CD8-positive, alpha-beta memory T cell (primary cell): ENCODE results near the gene CCDC47. TPM values are rescaled to one million over a fixed set of nuclear protein-coding genes. Genes with fewer than 3 reads are reported as not detected.
A peak's percentile ranks its signal among the peaks of the same experiment; 100 is the strongest.

Experiments
- CTCF ChIA-PET: fragments of 350-600 bp; sonication (Branson Sonifier 250); formaldehyde crosslinking; loops from one replicate; lab custom pipeline; 2021; ENCODE audit warnings: antibody characterized with exemption; lab: Charles Lee
- POLR2A ChIA-PET: fragments of 350-600 bp; sonication (Branson Sonifier 250); formaldehyde crosslinking; loops from one replicate; lab custom pipeline; 2021; ENCODE audit warnings: antibody characterized with exemption; lab: Charles Lee
- DNase-seq, 5 donors: peaks; one replicate each; pipeline versions ENCODE4 v3.0.0 to v3.0.0-alpha.2; 2020 to 2022; ENCODE audit warnings: mixed read lengths in 1 of 5
- H3K27ac ChIP-seq: one replicate; pipeline ENCODE4 v1.7.0; 2013; ENCODE audit warnings: low read depth, mild to moderate bottlenecking, low read length, moderate library complexity
- H3K27me3 ChIP-seq: 2 replicates; pipeline ENCODE4 v1.7.0; 2013; ENCODE audit warnings: low read length, mild to moderate bottlenecking; ENCODE audit not compliant: insufficient read depth, poor library complexity, severe bottlenecking
- H3K36me3 ChIP-seq: 2 replicates; pipeline ENCODE4 v1.7.0; 2013; ENCODE audit warnings: mild to moderate bottlenecking, low read length, moderate library complexity; ENCODE audit not compliant: insufficient read depth
- H3K4me1 ChIP-seq: 2 replicates; pipeline ENCODE4 v1.7.0; 2013; ENCODE audit warnings: mild to moderate bottlenecking, low read length, moderate library complexity; ENCODE audit not compliant: insufficient read depth
- H3K4me3 ChIP-seq: 2 replicates; pipeline ENCODE4 v1.7.0; 2013; ENCODE audit warnings: mild to moderate bottlenecking, low read length
- H3K9me3 ChIP-seq: 2 replicates; pipeline ENCODE4 v1.7.0; 2013; ENCODE audit warnings: mild to moderate bottlenecking, low read length
- H3K27ac Mint-ChIP-seq, 8 donors: one replicate each; pipeline ENCODE4 v1.8.0; 2020 to 2021; ENCODE audit warnings: mixed read lengths in 8 of 8, mild to moderate bottlenecking in 6 of 8, inconsistent platforms in 3 of 8, moderate library complexity in 3 of 8
- H3K27me3 Mint-ChIP-seq, 2 donors: one replicate each; pipeline ENCODE4 v1.8.0; 2020 to 2021; ENCODE audit warnings: mixed read lengths in 2 of 2, mild to moderate bottlenecking in 1 of 2, moderate library complexity in 1 of 2
- H3K36me3 Mint-ChIP-seq, 3 donors: one replicate each; pipeline ENCODE4 v1.8.0; 2020 to 2021; ENCODE audit warnings: mixed read lengths in 3 of 3, inconsistent platforms in 1 of 3, mild to moderate bottlenecking in 1 of 3
- H3K4me1 Mint-ChIP-seq, 3 donors: one replicate each; pipeline ENCODE4 v1.8.0; 2020 to 2021; ENCODE audit warnings: mixed read lengths in 3 of 3, inconsistent platforms in 1 of 3, mild to moderate bottlenecking in 1 of 3
- H3K4me3 Mint-ChIP-seq, 7 donors: one replicate each; pipeline ENCODE4 v1.8.0; 2020 to 2021; ENCODE audit warnings: mixed read lengths in 7 of 7, mild to moderate bottlenecking in 6 of 7, moderate library complexity in 4 of 7, inconsistent platforms in 2 of 7
- H3K9me3 Mint-ChIP-seq, 5 donors: one replicate each; pipeline ENCODE4 v1.8.0; 2020 to 2022; ENCODE audit warnings: mixed read lengths in 5 of 5, mild to moderate bottlenecking in 3 of 5, moderate library complexity in 2 of 5, inconsistent platforms in 1 of 5
- polyA plus RNA-seq: library from polyadenylated mRNA; unstranded; fragments of 300-500 nt; fragmentation: Illumina TruSeq; gene quantifications from one replicate; pipeline ENCODE4 v1.2.3, GENCODE V29; 2021
- total RNA-seq, 2 experiments: library from RNA; stranded (reverse); gene quantifications; one replicate each; pipeline ENCODE4 v1.2.3, GENCODE V29; 2021

The CCDC47 gene
- total and polyA plus RNA-seq, 3 experiments from 2014 or later: 49.6 to 94.5 (median 93.0) TPM

GRCh38 chr17:63752707-63753106 lies 20.7 kb downstream of the CCDC47 start:
- peaks cover 8 to 15% (median 10%) of the 10 kb centered on the region in 3 donors for H3K4me1 Mint-ChIP-seq
- H3K36me3 Mint-ChIP-seq: peaks cover 0 to 72% (median 12%) of the 10 kb centered on the region in 3 donors
- H3K4me1 ChIP-seq: peaks cover 9% of the 10 kb centered on the region
- no peak overlapping the region for H3K4me3 Mint-ChIP-seq
- DNase-seq: no peak
- ChIA-PET POLR2A (interaction anchor here (1.2 kb wide), 1 partner anchor 21 kb away, joined by 3 read pairs; the partner anchor contains the start of gene CCDC47), CTCF (no interaction called here)
- no peak overlapping the region for H3K4me3 ChIP-seq
- peak overlapping the region in 1 of 8 donors; percentile 2 for H3K27ac Mint-ChIP-seq
- no peaks in the 10 kb centered on the region for H3K9me3 Mint-ChIP-seq
- H3K27me3 ChIP-seq: no peaks in the 10 kb centered on the region
- peaks cover 42% of the 10 kb centered on the region for H3K36me3 ChIP-seq
- H3K9me3 ChIP-seq: no peaks in the 10 kb centered on the region
- H3K27me3 Mint-ChIP-seq: no peaks in the 10 kb centered on the region
- no peak overlapping the region for H3K27ac ChIP-seq

DNA sequence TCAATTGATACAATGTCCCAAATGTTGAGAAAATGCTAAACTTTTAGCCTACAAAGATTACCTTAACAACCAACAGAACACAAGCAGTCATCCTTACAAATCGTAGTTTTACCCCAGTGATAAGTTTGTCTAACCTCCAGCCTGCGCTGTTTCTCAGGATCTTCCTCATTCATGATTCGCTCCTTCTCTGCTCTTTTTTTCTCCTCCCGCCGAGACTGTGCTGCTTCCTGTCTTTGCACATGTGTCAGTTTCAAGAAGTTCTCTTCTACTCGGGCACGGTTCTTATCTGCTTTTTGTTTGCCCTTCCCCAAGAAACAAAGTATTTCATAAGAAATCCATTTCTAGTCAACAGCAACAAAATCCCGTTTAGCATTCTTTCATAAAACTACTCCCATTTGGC lies 21.6 kb downstream of the CCDC47 start:
- H3K4me3 ChIP-seq: no peak overlapping the region
- DNase-seq: peak in 1 of 5 donors; percentile 46
- ChIA-PET CTCF (interaction anchor here (1.4 kb wide), 1 partner anchor 10 kb away, joined by 3 read pairs; no protein-coding TSS in a partner anchor), POLR2A (interaction anchor here (0.7 kb wide), 1 partner anchor 45 kb away, joined by 4 read pairs; no protein-coding TSS in a partner anchor)
- Mint-ChIP-seq H3K36me3 (peaks cover 0 to 74% (median 14%) of the 10 kb centered on the region in 3 donors), H3K4me3 (peak overlapping the region in 6 of 7 donors; percentile 3 to 67 (median 36)), H3K4me1 (peaks cover 8 to 15% (median 10%) of the 10 kb centered on the region in 3 donors), H3K9me3 (no peaks in the 10 kb centered on the region), H3K27me3 (no peaks in the 10 kb centered on the region), H3K27ac (peak overlapping the region in 7 of 8 donors; percentile 1 to 82 (median 73))
- peaks cover 9% of the 10 kb centered on the region for H3K4me1 ChIP-seq
- H3K27me3 ChIP-seq: no peaks in the 10 kb centered on the region
- peaks cover 41% of the 10 kb centered on the region for H3K36me3 ChIP-seq
- H3K27ac ChIP-seq: no peak overlapping the region
- no peaks in the 10 kb centered on the region for H3K9me3 ChIP-seq

- peaks cover 17 to 25% (median 21%) of the 10 kb centered on the region in 3 donors for H3K4me1 Mint-ChIP-seq
- peak within 1 kb of the TSS; percentile 86 to 96 (median 90) for H3K4me3 Mint-ChIP-seq
- H3K9me3 ChIP-seq: no peaks in the 10 kb centered on the region
- no peaks in the 10 kb centered on the region for H3K27me3 ChIP-seq
- peaks cover 0 to 2% of the 10 kb centered on the region in 2 donors for H3K27me3 Mint-ChIP-seq
- H3K36me3 Mint-ChIP-seq: peaks cover 0 to 26% (median 3%) of the 10 kb centered on the region in 3 donors
- H3K4me1 ChIP-seq: peaks cover 13% of the 10 kb centered on the region
- ChIA-PET CTCF (interaction anchor here (0.6 to 1.5 kb wide), 9 partner anchors 8 to 114 kb away, joined by 3 to 8 read pairs (median 5); partner anchors contain the start of genes CCDC47 and DDX42), POLR2A (interaction anchor here (0.5 to 3.2 kb wide), 16 partner anchors 12 to 1324 kb away, joined by 4 to 54 read pairs (median 6); partner anchors contain the start of genes CCDC47, DDX42, LIMD2 and MAP3K3)
- H3K9me3 Mint-ChIP-seq: no peaks in the 10 kb centered on the region
- DNase-seq: peak; percentile 98 to 99 (median 98)
- H3K27ac Mint-ChIP-seq: peak within 1 kb of the TSS; percentile 93 to 98 (median 94)
- H3K36me3 ChIP-seq: no peaks in the 10 kb centered on the region
- peak within 1 kb of the TSS; percentile 86 for H3K4me3 ChIP-seq
- peak within 1 kb of the TSS; percentile 92 for H3K27ac ChIP-seq
Measured at GRCh38 chr17:63741408-63742173, 31.8 kb downstream of the CCDC47 start, which contains the start of gene STRADA. Gene STRADA (minus strand): TSS chr17:63741799. CDS start chr17:63728369, 13,430 bp downstream.

- H3K4me1 Mint-ChIP-seq: peaks cover 17 to 25% (median 21%) of the 10 kb centered on the region in 3 donors
- H3K9me3 Mint-ChIP-seq: no peaks in the 10 kb centered on the region
- no peak for DNase-seq
- H3K4me1 ChIP-seq: peaks cover 13% of the 10 kb centered on the region
- peaks cover 0 to 2% of the 10 kb centered on the region in 2 donors for H3K27me3 Mint-ChIP-seq
- CTCF ChIA-PET: interaction anchor here (0.9 to 1.0 kb wide), 3 partner anchors 9 to 38 kb away, joined by 3 to 4 read pairs (median 4); partner anchors contain the start of genes CCDC47 and DDX42
- peak overlapping the region; percentile 86 to 96 (median 90) for H3K4me3 Mint-ChIP-seq
- peaks cover 0 to 23% (median 3%) of the 10 kb centered on the region in 3 donors for H3K36me3 Mint-ChIP-seq
- H3K27ac Mint-ChIP-seq: peak overlapping the region; percentile 93 to 98 (median 94)
- POLR2A ChIA-PET: interaction anchor here (0.6 to 3.2 kb wide), 7 partner anchors 23 to 1325 kb away, joined by 3 to 54 read pairs (median 6); partner anchors contain the start of genes CCDC47, DDX42, FTSJ3 and PSMC5
- peak overlapping the region; percentile 92 for H3K27ac ChIP-seq
- no peaks in the 10 kb centered on the region for H3K36me3 ChIP-seq
- H3K9me3 ChIP-seq: no peaks in the 10 kb centered on the region
- no peaks in the 10 kb centered on the region for H3K27me3 ChIP-seq
- H3K4me3 ChIP-seq: peak overlapping the region; percentile 86
Measured at GRCh38 chr17:63741143-63741407, 32.3 kb downstream of the CCDC47 start.

GRCh38 chr17:63740464-63741142 lies 32.8 kb downstream of the CCDC47 start:
- ChIA-PET POLR2A (interaction anchor here (0.6 to 3.2 kb wide), 7 partner anchors 23 to 1325 kb away, joined by 3 to 54 read pairs (median 6); partner anchors contain the start of genes CCDC47, DDX42, FTSJ3 and PSMC5), CTCF (interaction anchor here (0.9 to 1.0 kb wide), 3 partner anchors 9 to 38 kb away, joined by 3 to 4 read pairs (median 4); partner anchors contain the start of genes CCDC47 and DDX42)
- Mint-ChIP-seq H3K36me3 (peaks cover 0 to 18% (median 0%) of the 10 kb centered on the region in 3 donors), H3K4me1 (peaks cover 17 to 26% (median 23%) of the 10 kb centered on the region in 3 donors), H3K27ac (peak overlapping the region; percentile 93 to 98 (median 94)), H3K4me3 (peak overlapping the region; percentile 86 to 96 (median 90)), H3K27me3 (peaks cover 0 to 2% of the 10 kb centered on the region in 2 donors), H3K9me3 (no peaks in the 10 kb centered on the region)
- H3K4me3 ChIP-seq: peak overlapping the region; percentile 86
- H3K27me3 ChIP-seq: no peaks in the 10 kb centered on the region
- no peaks in the 10 kb centered on the region for H3K9me3 ChIP-seq
- peak overlapping the region; percentile 92 for H3K27ac ChIP-seq
- H3K36me3 ChIP-seq: no peaks in the 10 kb centered on the region
- H3K4me1 ChIP-seq: peaks cover 13% of the 10 kb centered on the region
- DNase-seq: peak in 1 of 5 donors; percentile 13

DNA sequence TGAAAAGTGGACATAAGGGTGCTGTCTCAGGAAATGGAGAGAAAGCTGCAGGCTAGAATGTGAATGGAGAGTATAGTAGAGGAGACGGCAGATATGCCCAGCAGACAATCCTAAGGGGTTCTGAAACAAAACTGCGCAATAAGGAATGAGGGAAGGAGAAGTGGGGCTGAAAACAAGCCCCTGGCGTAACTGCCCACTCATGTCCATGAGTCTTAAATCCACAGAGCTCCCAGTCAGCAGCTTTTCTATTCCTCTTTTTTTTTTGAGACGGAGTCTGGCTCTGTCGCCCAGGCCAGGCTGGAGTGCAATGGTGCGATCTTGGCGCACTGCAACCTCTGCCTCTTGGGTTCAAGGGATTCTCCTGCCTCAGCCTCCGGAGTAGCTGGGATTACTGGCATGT lies 37.7 kb downstream of the CCDC47 start:
- POLR2A ChIA-PET: interaction anchor here (0.9 kb wide), 1 partner anchor 41 kb away, joined by 3 read pairs; no protein-coding TSS in a partner anchor
- Mint-ChIP-seq H3K4me1 (peaks cover 10 to 25% (median 12%) of the 10 kb centered on the region in 3 donors), H3K36me3 (peaks cover 0 to 4% (median 2%) of the 10 kb centered on the region in 3 donors), H3K27ac (peak overlapping the region in 2 of 8 donors; percentile 57 to 60), H3K4me3 (no peak overlapping the region), H3K27me3 (peaks cover 0 to 2% of the 10 kb centered on the region in 2 donors), H3K9me3 (no peaks in the 10 kb centered on the region)
- Histone ChIP-seq H3K4me3 (no peak overlapping the region), H3K4me1 (peaks cover 7% of the 10 kb centered on the region), H3K27me3 (no peaks in the 10 kb centered on the region), H3K36me3 (no peaks in the 10 kb centered on the region), H3K27ac (no peak overlapping the region), H3K9me3 (no peaks in the 10 kb centered on the region)
- no peak for DNase-seq
- CTCF ChIA-PET: interaction anchor here (1.2 to 3.0 kb wide), 3 partner anchors 29 to 38 kb away, joined by 3 to 9 read pairs (median 3); no protein-coding TSS in a partner anchor

DNA sequence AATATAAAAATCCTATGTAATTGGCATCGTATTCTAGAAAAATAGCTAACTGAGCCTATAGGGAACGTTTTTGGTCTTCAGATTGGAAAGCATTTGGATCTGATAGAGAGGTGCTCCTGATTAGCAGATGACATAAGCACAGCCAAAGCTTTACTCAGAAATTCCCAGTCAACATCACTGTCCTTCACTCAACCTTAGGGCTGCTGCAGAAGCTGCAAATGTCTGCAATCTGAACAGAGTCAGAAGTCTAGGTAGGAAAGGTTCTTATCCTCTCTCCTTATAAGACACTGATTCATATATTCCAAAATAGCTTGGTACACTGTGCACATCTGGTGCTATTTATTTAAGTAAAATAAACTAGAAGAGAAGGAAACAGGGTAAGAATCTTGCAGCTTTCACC lies 51.0 kb downstream of the CCDC47 start:
- ChIA-PET POLR2A (interaction anchor here (0.6 to 1.5 kb wide), 3 partner anchors 28 to 124 kb away, joined by 3 to 5 read pairs (median 4); no protein-coding TSS in a partner anchor), CTCF (interaction anchor here (0.8 to 2.9 kb wide), 3 partner anchors 12 to 297 kb away, joined by 3 to 11 read pairs (median 3); no protein-coding TSS in a partner anchor)
- no peaks in the 10 kb centered on the region for H3K9me3 ChIP-seq
- Mint-ChIP-seq H3K27me3 (no peaks in the 10 kb centered on the region), H3K36me3 (peaks cover 5 to 38% (median 7%) of the 10 kb centered on the region in 3 donors), H3K4me1 (peaks cover 0 to 3% (median 0%) of the 10 kb centered on the region in 3 donors), H3K27ac (peak overlapping the region in 1 of 8 donors; percentile 54), H3K4me3 (no peak overlapping the region), H3K9me3 (no peaks in the 10 kb centered on the region)
- no peak for DNase-seq
- H3K36me3 ChIP-seq: no peaks in the 10 kb centered on the region
- H3K4me3 ChIP-seq: no peak overlapping the region
- H3K27ac ChIP-seq: no peak overlapping the region
- no peaks in the 10 kb centered on the region for H3K27me3 ChIP-seq
- no peaks in the 10 kb centered on the region for H3K4me1 ChIP-seq
